Neural progenitor cell (in vitro differentiated cells): ENCODE data around the gene ABCG5. TPM values are rescaled to one million over a fixed set of nuclear protein-coding genes. Genes with fewer than 3 reads are reported as not detected.

ENCODE experiments used
- DNase-seq: peaks from one replicate; pipeline ENCODE4 v3.0.0-alpha.2; 2016; ENCODE audit warnings: low spot score
- H2AFZ ChIP-seq: fragments of 200-600 bp; sonication (generic); replicated peaks from 2 replicates; pipeline ENCODE4 v1.6.1; 2016; ENCODE audit warnings: antibody characterized with exemption
- H3F3A ChIP-seq: fragments of 200-600 bp; sonication (generic); 2 replicates; pipeline ENCODE4 v1.6.1; 2016; ENCODE audit warnings: antibody characterized with exemption, low read depth
- H3K27ac ChIP-seq: fragments of 200-600 bp; sonication (generic); 2 replicates; pipeline ENCODE4 v1.5.1; 2016; ENCODE audit warnings: mild to moderate bottlenecking
- H3K27me3 ChIP-seq: fragments of 200-600 bp; sonication (generic); 2 replicates; pipeline ENCODE4 v1.6.1; 2016; ENCODE audit warnings: mild to moderate bottlenecking, moderate library complexity
- H3K36me3 ChIP-seq: fragments of 200-600 bp; sonication (generic); 2 replicates; pipeline ENCODE4 v1.5.1; 2016
- H3K4me1 ChIP-seq: fragments of 200-600 bp; sonication (generic); 2 replicates; pipeline ENCODE4 v1.6.1; 2016; ENCODE audit warnings: mixed run types
- H3K4me2 ChIP-seq: fragments of 200-600 bp; sonication (generic); 2 replicates; pipeline ENCODE4 v1.6.1; 2016
- H3K4me3 ChIP-seq: fragments of 200-600 bp; sonication (generic); 2 replicates; pipeline ENCODE4 v1.5.1; 2016
- H3K79me2 ChIP-seq: fragments of 200-600 bp; sonication (generic); 2 replicates; pipeline ENCODE4 v1.6.1; 2016; ENCODE audit warnings: low read depth
- H3K9ac ChIP-seq: fragments of 200-600 bp; sonication (generic); 2 replicates; pipeline ENCODE4 v1.6.1; 2016
- H3K9me3 ChIP-seq: fragments of 200-600 bp; sonication (generic); 2 replicates; pipeline ENCODE4 v1.5.1; 2016; ENCODE audit warnings: low read depth
- H4K20me1 ChIP-seq: fragments of 200-600 bp; sonication (generic); 2 replicates; pipeline ENCODE4 v1.6.1; 2016; ENCODE audit warnings: low read depth
- H3K27ac Mint-ChIP-seq: 3 replicates; pipeline ENCODE4 v1.8.0; 2021; ENCODE audit warnings: mixed read lengths
- H3K27me3 Mint-ChIP-seq: 2 replicates; pipeline ENCODE4 v1.8.0; 2022; ENCODE audit warnings: low read depth, mild to moderate bottlenecking, inconsistent platforms, moderate library complexity, mixed read lengths; ENCODE audit not compliant: insufficient read depth
- H3K36me3 Mint-ChIP-seq: 3 replicates; pipeline ENCODE4 v1.8.0; 2021; ENCODE audit warnings: mixed read lengths
- H3K4me1 Mint-ChIP-seq: 3 replicates; pipeline ENCODE4 v1.8.0; 2021; ENCODE audit warnings: mixed read lengths
- H3K4me3 Mint-ChIP-seq: 3 replicates; pipeline ENCODE4 v1.8.0; 2021; ENCODE audit warnings: mild to moderate bottlenecking, moderate library complexity, mixed read lengths
- H3K9me3 Mint-ChIP-seq: 3 replicates; pipeline ENCODE4 v1.8.0; 2020; ENCODE audit warnings: mixed read lengths
- EZH2 ChIP-seq: fragments of 200-600 bp; sonication (generic); IDR thresholded peaks from 2 replicates; pipeline ENCODE4 v1.6.1; 2017; ENCODE audit warnings: antibody characterized with exemption, mild to moderate bottlenecking, moderate library complexity
- EZH2phosphoT487 ChIP-seq: fragments of 200-600 bp; sonication (generic); IDR thresholded peaks from 2 replicates; pipeline ENCODE4 v1.6.1; 2017; ENCODE audit warnings: antibody characterized with exemption
- total RNA-seq: library from RNA; depleted of rRNA; stranded (reverse); fragments of >200 nt; gene quantifications from 2 replicates; pipeline ENCODE4 v1.2.3, GENCODE V29; 2015; ENCODE audit warnings: low replicate concordance
- TF ChIP-seq, protein P1 (sequence below): fragments of 200-600 bp; sonication (generic); IDR thresholded peaks from 2 replicates; pipeline ENCODE4 v1.5.1; 2017; ENCODE audit warnings: antibody characterized with exemption, mild to moderate bottlenecking

ABCG5 gene
- total RNA-seq, 1 donor from 2014 or later: not detected

DNA sequence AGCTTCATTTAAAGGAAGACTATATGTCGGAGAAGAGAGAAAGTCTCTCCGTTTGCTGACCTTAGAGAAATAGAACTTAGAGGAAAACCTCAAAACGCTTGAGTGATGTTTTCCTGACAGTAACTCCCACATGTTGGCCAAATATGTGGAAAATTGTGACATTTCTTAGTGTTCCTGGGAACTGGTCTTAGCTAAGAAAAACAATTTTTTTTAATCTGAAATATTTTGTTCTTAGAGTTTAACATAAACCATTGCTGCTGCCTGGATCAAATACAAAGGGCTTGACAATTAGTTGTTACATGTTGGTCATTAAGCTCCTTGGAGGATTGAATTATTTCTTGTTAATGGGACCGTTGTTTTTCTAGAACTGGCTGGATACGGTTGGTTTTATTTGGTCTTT lies 48.5 kb downstream of the ABCG5 start:
- no peak for DNase-seq

DNA sequence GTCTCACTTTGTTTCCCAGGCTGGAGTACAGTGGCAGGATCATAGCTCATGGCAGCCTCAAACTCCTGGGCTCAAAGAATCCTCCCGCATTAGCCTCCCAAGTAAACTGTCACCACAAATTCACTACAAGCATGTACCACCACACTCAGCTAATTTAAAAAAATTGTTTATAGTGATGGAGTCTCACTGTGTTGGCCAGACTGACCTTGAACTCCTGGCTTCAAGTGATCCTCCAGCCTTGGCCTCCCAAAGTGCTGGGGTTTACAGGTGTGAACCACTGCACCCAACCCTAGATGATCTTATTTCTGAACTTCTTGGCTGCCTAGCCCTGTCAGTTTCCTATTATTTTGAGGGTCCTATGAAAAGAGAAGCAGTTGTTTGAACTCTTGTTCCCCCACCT lies 50.0 kb downstream of the ABCG5 start:
- Histone ChIP-seq H3K27ac (no peak overlapping the region), H2AFZ (no peak overlapping the region), H3K36me3 (no peaks in the 10 kb centered on the region), H3F3A (no peaks in the 10 kb centered on the region), H3K9ac (no peak overlapping the region), H3K79me2 (no peaks in the 10 kb centered on the region), H3K9me3 (no peaks in the 10 kb centered on the region), H3K27me3 (no peaks in the 10 kb centered on the region), H3K4me1 (no peaks in the 10 kb centered on the region), H4K20me1 (no peaks in the 10 kb centered on the region), H3K4me3 (no peak overlapping the region), H3K4me2 (no peak overlapping the region)
- Mint-ChIP-seq H3K4me1 (no peaks in the 10 kb centered on the region), H3K27ac (no peak overlapping the region), H3K36me3 (peaks cover 10% of the 10 kb centered on the region), H3K4me3 (no peak overlapping the region), H3K9me3 (no peaks in the 10 kb centered on the region), H3K27me3 (no peaks in the 10 kb centered on the region)
- DNase-seq: no peak
- TF ChIP-seq EZH2 (no peak), EZH2phosphoT487 (no peak)
- TF ChIP-seq, protein P1, sequence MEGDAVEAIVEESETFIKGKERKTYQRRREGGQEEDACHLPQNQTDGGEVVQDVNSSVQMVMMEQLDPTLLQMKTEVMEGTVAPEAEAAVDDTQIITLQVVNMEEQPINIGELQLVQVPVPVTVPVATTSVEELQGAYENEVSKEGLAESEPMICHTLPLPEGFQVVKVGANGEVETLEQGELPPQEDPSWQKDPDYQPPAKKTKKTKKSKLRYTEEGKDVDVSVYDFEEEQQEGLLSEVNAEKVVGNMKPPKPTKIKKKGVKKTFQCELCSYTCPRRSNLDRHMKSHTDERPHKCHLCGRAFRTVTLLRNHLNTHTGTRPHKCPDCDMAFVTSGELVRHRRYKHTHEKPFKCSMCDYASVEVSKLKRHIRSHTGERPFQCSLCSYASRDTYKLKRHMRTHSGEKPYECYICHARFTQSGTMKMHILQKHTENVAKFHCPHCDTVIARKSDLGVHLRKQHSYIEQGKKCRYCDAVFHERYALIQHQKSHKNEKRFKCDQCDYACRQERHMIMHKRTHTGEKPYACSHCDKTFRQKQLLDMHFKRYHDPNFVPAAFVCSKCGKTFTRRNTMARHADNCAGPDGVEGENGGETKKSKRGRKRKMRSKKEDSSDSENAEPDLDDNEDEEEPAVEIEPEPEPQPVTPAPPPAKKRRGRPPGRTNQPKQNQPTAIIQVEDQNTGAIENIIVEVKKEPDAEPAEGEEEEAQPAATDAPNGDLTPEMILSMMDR: no peak

More for the DNA sequence above, 48.5 kb downstream of the ABCG5 start:
- Histone ChIP-seq H2AFZ (no peak overlapping the region), H3K9ac (no peak overlapping the region), H3K4me2 (no peak overlapping the region), H3K27me3 (no peaks in the 10 kb centered on the region), H3K9me3 (no peaks in the 10 kb centered on the region), H3F3A (no peaks in the 10 kb centered on the region), H3K79me2 (no peaks in the 10 kb centered on the region), H3K36me3 (no peaks in the 10 kb centered on the region), H3K27ac (no peak overlapping the region), H3K4me1 (no peaks in the 10 kb centered on the region), H4K20me1 (no peaks in the 10 kb centered on the region), H3K4me3 (no peak overlapping the region)
- no peak overlapping the region for H3K27ac Mint-ChIP-seq
- H3K4me3 Mint-ChIP-seq: no peak overlapping the region
- H3K36me3 Mint-ChIP-seq: peaks cover 6% of the 10 kb centered on the region
- no peaks in the 10 kb centered on the region for H3K27me3 Mint-ChIP-seq
- TF ChIP-seq, protein P1: no peak
- TF ChIP-seq EZH2phosphoT487: no peak
- no peak for TF ChIP-seq EZH2
- no peaks in the 10 kb centered on the region for H3K9me3 Mint-ChIP-seq
- no peaks in the 10 kb centered on the region for H3K4me1 Mint-ChIP-seq

DNA sequence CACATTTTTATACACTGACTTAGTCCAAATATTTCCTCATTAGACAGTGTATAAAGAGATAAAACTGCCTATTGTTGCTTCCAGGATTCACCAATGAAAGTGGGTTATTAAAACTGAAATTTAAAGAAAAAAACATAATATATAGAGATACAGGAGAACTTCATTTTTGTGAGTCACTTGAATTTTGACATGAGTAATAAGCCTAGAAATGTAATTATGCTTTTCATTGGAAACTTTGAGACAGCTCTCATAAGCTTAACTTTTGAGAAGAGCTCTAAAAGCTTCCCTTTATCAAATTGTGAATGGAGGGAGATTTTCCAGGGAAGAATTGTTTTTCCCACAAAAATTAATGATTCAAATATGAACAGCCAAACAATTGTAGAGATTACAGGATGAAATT lies 50.7 kb downstream of the ABCG5 start:
- H3K4me1 ChIP-seq: no peaks in the 10 kb centered on the region
- no peak overlapping the region for H2AFZ ChIP-seq
- Mint-ChIP-seq H3K27me3 (no peaks in the 10 kb centered on the region), H3K36me3 (peaks cover 10% of the 10 kb centered on the region), H3K9me3 (no peaks in the 10 kb centered on the region), H3K4me3 (no peak overlapping the region), H3K27ac (no peak overlapping the region), H3K4me1 (no peaks in the 10 kb centered on the region)
- no peaks in the 10 kb centered on the region for H4K20me1 ChIP-seq
- H3K4me3 ChIP-seq: no peak overlapping the region
- H3K79me2 ChIP-seq: no peaks in the 10 kb centered on the region
- no peaks in the 10 kb centered on the region for H3K9me3 ChIP-seq
- no peaks in the 10 kb centered on the region for H3F3A ChIP-seq
- TF ChIP-seq, protein P1: no peak
- no peak for TF ChIP-seq EZH2phosphoT487
- TF ChIP-seq EZH2: no peak
- no peak for DNase-seq
- H3K4me2 ChIP-seq: no peak overlapping the region
- no peak overlapping the region for H3K27ac ChIP-seq
- H3K9ac ChIP-seq: no peak overlapping the region
- no peaks in the 10 kb centered on the region for H3K27me3 ChIP-seq
- no peaks in the 10 kb centered on the region for H3K36me3 ChIP-seq
